Measurements from ENCODE around the gene KRT84. TPM values are rescaled to one million over a fixed set of nuclear protein-coding genes. Genes with fewer than 3 reads are reported as not detected.

Gene KRT84
- total RNA-seq, 1 experiment from 2014 or later = not detected

DNA sequence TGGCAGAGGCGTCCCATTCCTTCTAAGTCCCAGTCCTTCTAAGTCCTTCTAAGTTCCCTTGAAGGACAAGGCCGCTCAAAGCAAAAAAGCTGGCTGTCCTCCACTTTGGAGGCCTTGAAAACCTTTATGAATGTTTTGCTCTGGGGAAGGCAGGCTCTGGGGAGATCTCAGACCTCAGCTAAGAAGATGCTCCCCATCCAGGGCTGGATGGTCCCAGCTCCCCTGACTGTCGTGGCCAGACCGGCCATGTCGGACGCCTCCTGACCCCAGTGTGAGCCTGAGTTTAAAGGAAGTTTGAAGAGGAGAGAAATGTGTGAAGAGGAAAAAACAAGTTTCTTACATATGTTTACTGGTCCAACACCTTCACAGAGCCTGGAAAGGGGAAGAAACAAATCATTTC, 5.9 kb downstream of the KRT84 start (continued):
- TF ChIP-seq ATF3 (IDR thresholded peaks at IDR 0.05) = no peak
- no peak for TF ChIP-seq ZBTB33 (IDR thresholded peaks at IDR 0.05; ENCODE audit: extremely low read depth, insufficient replicate concordance, low read length)
- TF ChIP-seq JUND (IDR thresholded peaks at IDR 0.05) = no peak
- TF ChIP-seq, protein P1, sequence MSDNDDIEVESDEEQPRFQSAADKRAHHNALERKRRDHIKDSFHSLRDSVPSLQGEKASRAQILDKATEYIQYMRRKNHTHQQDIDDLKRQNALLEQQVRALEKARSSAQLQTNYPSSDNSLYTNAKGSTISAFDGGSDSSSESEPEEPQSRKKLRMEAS (IDR thresholded peaks at IDR 0.05) = no peak

DNA sequence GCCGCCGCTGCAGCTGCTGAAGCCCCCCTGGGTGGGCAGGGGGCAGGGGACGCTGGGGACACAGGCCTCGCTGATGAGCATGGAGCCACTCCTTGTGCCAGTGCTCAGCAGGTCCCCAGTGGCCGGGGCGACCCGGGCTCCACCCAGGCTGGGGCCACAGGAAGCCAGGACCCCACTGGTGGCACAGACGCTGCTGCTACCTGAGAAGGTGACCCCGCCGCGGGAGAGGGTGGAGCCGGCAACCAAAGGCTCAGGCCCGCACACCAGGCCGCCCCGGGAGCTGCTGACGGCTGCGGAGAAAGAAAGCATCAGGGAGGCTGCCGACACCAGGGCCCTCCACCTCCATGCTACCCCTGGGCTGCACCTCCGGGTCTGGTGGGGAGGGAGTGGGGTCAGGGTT, 7.4 kb downstream of the KRT84 start:
- CTCF ChIA-PET = interaction anchor here (1.7 to 1.8 kb wide), 2 partner anchors 18 to 492 kb away, joined by 5 read pairs; no protein-coding TSS in a partner anchor
- no peak for ATAC-seq

More for the DNA sequence above, 7.4 kb downstream of the KRT84 start:
- no peaks in the 10 kb centered on the region for H4K20me1 ChIP-seq (ENCODE audit: insufficient read depth)
- H2AFZ ChIP-seq (ENCODE audit: low read depth, low read length, poor library complexity, severe bottlenecking) = no peak overlapping the region
- DNase-seq (ENCODE audit: low read depth, low spot score) = no peak
- ChIA-PET RAD21 (ENCODE audit: low non-redundant PET in 1 of 2, low total read pairs in 2 of 2, uncharacterized antibody in 2 of 2, unreplicated experiment in 2 of 2) (no interaction called here), POLR2A (no interaction called here)
- H3K27ac ChIP-seq (ENCODE audit: low read depth, low read length) = no peak overlapping the region
- no peaks in the 10 kb centered on the region for H3K9me2 ChIP-seq (ENCODE audit: insufficient read depth)
- H3K79me2 ChIP-seq (ENCODE audit: insufficient read depth, low read length) = no peaks in the 10 kb centered on the region
- no peaks in the 10 kb centered on the region for H3K36me3 ChIP-seq (ENCODE audit: control insufficient read depth in 1 of 2, insufficient read depth in 2 of 2, low read length in 2 of 2)
- no peak overlapping the region for H3K9ac ChIP-seq (ENCODE audit: low read length)
- H3K4me2 ChIP-seq (ENCODE audit: low read length) = no peak overlapping the region
- no peaks in the 10 kb centered on the region for H3K4me1 ChIP-seq (ENCODE audit: control insufficient read depth in 1 of 2, insufficient read depth in 2 of 2, low read length in 2 of 2)
- no peak overlapping the region for H3K4me3 ChIP-seq (replicated peaks in 1 of 2; ENCODE audit: low read depth in 1 of 2, low read length in 2 of 2)
- H3K27me3 ChIP-seq (ENCODE audit: insufficient read depth, low read length) = no peaks in the 10 kb centered on the region
- peaks cover 0 to 10% of the 10 kb centered on the region in 2 experiments; a peak in 1 of 4 replicates for H3K9me3 ChIP-seq (ENCODE audit: control insufficient read depth in 1 of 2, insufficient read depth in 1 of 2, low read depth in 1 of 2, low read length in 2 of 2)
- intact Hi-C loops (cut with micrococcal nuclease) = no loop called here
- TF ChIP-seq, protein P1 (IDR thresholded peaks at IDR 0.05) = no peak
- TF ChIP-seq ZFX (IDR thresholded peaks at IDR 0.05) (no peak), POLR2AphosphoS5 (IDR thresholded peaks at IDR 0.05; ENCODE audit: low read depth, low read length) (no peak), ELF1 (IDR thresholded peaks at IDR 0.05; ENCODE audit: borderline replicate concordance, low read depth) (no peak), EZH2 (IDR thresholded peaks at IDR 0.05) (no peak), EGR1 (IDR thresholded peaks at IDR 0.05; ENCODE audit: low read depth) (no peak), SRF (IDR thresholded peaks at IDR 0.05; ENCODE audit: low read depth) (no peak), RAD21 (IDR thresholded peaks at IDR 0.05; ENCODE audit: low read depth) (no peak), CBX3 (IDR thresholded peaks at IDR 0.05; ENCODE audit: low read depth) (no peak)
- BruUV-seq (replicated peaks) = no TSS peak

Data from HCT116 (cell line).